GM12891 (cell line): ENCODE data around the gene CFAP46.

Source experiments
- POLR2A ChIP-seq: IDR thresholded peaks from 2 replicates; pipeline ENCODE4 v1.6.1; 2011; ENCODE audit warnings: low read depth, low read length, control low read depth
- POLR2AphosphoS5 ChIP-seq: IDR thresholded peaks from 2 replicates; pipeline ENCODE4 v1.6.1; 2011; ENCODE audit warnings: low read depth, low read length, control low read depth
- POU2F2 ChIP-seq: IDR thresholded peaks from 2 replicates; pipeline ENCODE4 v1.6.1; 2011; ENCODE audit warnings: low read depth, mild to moderate bottlenecking, control low read depth, low read length, moderate library complexity
- SPI1 ChIP-seq: IDR thresholded peaks from 2 replicates; pipeline ENCODE4 v1.6.1; 2011; ENCODE audit warnings: low read depth, low read length, control low read depth
- TAF1 ChIP-seq: IDR thresholded peaks from 2 replicates; pipeline ENCODE4 v1.6.1; 2011; ENCODE audit warnings: low read depth, low read length, control low read depth

GRCh38 chr10:132816718-132817117 is 125.7 kb downstream of the CFAP46 start:
- no peak for TF ChIP-seq POLR2A
- TF ChIP-seq POLR2AphosphoS5: no peak
- TF ChIP-seq TAF1: no peak
- no peak for TF ChIP-seq SPI1
- no peak for TF ChIP-seq POU2F2
